ENCODE results near the gene RNF130.
"Not testable (repeated sequence)": the region's sequence is repeated elsewhere in the genome, so short reads cannot be mapped to it uniquely, and the experiment has no call there.

The RNF130 gene

DNA sequence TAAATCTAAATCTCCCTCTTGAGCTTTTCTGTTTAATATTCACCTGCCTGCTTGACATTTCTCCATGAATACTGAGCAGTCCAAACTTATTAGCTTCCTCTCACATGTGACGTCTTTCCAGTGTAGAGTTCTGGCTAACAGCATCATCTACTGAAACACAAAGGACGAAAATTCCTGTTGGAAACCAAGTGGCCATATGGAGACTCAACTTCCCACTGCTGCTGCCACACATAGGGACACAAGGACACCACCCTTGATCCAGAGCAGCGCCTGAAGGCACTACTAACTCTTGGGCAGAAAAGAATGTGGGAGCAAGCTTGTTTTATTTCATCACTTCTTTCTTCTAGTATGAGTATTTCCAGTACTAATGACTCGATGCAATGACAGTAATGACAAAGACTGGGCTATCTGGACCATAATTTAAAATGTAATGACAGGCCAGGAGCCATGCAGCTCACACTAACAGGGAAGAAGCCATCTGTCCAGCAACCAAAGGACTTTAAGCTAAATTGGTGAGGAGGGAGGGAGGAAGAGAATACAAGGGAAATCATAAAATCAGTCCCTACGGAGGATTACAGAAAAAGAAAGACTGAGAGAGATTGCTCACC is 19.2 kb downstream of the RNF130 start:
- DNase-seq, result no peak

DNA sequence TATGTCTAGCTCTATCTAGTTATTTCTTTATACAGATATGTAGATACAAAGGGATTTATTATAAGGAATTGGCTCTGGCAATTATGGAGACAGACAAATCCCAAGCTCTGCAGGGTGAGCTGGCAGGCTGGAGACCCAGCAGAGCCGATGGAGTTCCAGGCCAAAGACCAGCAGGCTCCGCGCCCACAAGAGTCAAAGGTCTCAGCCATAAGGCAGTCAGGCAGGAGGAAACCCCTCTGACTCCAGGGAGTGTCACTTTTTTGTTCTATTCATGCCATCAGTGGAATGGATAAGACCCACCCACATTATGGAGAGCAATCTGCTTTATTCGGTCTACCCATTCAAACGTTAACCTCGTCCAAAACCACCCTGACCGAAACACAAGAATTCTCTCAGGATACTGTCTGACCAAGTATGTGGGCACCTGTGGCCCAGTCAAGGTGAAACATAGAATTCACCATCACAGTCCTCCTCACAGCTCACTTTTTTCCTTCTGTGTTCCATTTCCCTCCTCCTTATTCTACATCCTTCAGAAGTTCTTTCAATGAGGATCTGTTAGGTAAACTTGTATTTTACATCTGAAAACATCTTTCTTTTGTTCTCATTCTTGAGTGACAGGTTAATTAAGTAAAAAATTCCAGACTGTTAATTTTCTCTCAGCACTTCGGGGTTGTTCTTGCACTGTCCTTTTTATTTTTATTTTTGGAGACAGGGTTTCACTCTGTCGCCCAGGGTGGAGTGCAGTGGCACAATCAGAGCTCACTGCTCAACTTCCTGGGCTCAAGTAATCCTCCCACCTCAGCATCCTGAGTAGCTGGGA is 21.2 kb downstream of the RNF130 start:
- no peak for DNase-seq

DNA sequence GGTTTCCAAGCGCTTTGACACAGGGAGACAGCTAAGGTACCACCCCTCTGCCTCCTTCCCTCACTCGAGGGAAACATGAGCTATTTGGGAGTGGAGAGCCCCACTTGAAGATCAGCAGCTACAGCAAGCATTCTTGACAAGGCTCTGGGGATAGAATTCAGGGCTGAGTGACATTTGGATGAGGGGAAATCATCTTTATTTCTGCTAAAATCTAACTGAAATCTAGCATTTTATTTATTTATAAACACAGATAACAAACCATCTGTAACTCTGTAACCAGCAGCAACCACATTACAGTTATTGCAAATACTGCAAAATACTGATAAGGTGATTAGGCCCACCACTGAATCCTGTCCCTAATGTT is 22.4 kb downstream of the RNF130 start:
- DNase-seq, result no peak

DNA sequence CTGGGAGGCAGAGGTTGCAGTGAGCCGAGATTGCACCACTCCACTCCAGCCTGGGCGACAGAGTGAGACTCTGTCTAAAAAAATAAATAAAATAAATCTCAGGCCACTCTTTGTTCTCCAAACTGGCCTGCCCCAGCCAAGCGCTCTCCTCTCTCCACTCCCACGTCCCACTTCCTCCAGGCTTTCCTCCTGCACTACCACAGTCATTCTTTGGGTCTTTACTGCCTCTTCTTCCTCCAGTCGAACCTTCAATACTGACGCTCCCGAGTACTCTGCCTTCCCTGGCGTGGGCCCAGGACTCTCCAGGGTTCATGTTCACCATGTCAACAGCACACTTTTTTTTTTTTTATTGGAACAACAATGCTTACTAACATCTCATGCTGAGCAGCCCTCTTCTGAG is 23.9 kb downstream of the RNF130 start:
- DNase-seq, result peak; percentile 72

DNA sequence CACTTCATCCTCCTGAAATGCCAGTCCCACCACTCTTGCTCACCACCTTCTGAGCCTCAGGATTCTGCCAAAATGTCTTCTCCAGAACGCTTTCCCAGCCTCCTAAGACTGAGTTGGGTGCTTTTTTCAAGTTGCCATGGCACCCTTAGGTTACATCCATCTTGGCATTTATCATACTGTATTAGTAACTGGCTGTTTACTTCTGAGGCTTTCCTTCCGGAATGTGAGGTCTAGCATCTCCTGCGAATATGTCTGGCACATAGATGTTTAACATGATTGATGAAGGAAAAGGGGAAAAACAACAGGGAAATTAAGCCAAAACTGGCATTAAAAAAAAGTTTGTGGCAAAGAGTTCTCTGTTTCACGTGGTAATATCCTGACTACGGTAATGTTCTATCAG is 24.9 kb downstream of the RNF130 start:
- no peak for DNase-seq

DNA sequence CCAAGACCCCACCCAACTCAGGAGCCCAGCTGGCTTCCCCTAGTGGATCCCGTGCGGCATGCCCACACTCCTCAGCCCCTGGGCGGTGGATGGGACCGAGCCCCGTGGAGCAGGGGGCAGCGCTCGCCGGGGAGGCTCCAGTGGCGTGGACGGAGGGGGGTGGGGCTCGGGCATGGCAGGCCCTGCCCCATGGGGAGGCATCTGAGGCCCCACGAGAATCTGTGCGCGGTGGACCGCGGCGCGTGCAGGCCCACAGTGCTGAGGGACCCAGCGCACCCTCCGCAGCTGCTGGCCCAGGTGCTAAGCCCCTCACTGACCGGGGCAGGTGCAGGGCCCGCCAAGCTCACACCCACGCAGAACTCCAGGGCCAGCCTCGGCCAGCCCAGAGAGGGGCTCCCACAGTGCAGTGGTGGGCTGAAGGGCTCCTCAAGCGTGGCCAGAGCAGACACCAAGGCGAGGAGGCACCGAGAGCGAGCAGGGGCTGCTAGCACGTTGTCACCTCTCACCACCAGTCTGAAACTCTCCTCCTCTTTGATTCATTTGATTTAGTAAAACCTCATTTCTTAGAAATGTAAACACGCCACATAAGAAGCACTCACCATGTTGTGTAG is 25.6 kb downstream of the RNF130 start:
- no peak for DNase-seq

DNA sequence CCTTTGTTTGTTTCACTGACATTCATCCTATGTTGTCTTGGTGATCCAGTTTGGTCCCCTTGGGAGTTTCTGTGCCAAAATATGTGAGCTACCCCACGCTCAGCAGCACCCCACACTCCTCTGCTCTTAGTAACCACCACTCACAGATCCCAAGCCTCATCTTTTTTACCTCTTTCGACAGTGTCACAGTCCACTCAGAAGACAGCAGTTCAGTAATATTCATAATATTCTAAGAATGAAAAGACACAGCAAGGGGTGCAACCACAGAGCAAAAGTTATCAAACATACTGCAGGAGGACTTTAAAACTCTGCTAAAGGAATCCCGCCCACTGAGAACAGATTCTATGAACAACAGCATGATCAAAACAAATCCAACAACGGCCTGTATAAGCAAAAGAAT is 28.2 kb downstream of the RNF130 start:
- no peak for DNase-seq

DNA sequence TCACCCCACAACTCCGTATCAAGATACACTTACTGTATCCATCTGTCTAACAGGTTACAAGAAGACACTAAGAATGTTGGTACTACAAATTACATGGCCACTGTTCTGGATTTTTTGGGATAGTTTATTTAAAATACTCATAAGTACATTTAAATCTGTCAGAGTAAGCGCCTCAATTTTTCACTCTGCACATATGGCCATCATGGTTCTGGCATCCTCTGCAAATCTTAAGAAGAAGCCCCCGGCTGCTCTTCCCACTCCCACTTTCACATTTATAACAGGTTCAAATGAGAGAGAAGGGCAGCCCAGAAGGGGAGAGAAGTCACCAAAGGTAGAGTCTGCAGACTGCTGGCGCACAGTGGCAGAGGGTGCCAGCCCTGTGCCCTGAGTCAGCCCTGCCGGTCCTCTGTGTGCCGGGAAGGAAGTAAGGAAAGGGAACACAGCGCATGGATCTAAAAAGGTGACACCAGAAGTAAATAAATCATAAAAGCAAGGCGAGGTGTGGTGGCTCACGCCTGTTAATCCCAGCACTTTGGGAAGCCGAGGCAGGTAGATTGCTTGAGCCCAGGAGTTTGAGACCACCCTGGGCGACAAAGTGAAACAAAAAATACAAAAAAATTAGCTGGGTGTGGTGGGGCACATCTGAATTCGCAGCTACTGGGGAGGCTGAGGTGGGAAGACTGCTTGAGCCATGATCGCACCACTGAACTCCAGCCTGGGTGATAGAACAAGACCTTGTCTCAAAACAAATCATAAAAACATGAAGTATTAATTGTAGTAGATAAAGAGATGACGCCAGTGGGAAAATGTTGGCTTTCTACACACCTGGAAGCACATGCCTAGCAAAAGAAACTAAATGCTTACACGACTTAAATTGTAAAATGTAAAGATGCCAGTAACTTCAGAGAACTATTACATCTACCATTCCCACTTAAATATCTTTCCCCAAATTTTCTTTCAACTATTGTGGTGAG is 30.0 kb downstream of the RNF130 start:
- no peak for DNase-seq

DNA sequence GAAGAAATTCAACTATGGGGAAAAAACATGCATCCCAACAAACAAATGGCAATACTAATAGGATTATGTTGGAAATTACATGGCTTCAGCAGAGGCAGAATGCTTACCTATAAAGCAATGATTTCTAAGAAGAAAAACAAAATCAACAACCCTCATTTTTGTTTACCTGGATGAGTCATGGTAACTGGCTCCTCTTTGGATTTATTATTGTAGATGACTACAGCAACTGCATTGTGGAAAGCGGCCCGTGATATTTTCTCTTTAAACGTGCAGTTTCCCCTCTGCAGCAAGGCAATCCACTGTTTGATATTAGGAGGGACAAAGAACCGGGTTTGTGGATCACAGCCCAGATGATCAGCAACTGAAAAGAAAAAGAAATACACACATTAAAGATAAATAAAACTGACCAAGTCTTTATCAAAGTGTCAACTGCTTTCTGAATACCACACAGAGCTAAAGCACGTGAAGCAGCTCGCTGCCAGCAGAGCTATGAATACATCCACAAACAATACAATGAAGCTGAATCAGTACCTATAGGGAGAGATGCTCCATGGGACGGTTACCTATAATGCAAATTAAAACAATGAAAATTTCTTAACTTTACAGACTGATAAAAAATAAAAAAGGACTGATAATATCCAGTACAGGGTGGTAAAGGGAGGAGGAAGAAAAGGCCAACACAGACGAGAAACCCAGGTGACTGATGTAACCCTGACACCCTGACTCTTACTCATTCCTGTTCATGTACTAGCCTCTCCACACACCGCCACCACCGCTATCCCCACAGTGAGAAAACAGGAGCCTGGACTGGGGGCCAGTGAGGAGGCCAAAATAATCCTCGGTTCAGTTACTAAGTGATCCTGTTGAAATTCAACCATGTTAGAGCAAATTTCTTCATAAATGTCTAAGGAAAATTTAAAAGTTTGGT is 31.0 kb downstream of the RNF130 start:
- DNase-seq, result no peak

DNA sequence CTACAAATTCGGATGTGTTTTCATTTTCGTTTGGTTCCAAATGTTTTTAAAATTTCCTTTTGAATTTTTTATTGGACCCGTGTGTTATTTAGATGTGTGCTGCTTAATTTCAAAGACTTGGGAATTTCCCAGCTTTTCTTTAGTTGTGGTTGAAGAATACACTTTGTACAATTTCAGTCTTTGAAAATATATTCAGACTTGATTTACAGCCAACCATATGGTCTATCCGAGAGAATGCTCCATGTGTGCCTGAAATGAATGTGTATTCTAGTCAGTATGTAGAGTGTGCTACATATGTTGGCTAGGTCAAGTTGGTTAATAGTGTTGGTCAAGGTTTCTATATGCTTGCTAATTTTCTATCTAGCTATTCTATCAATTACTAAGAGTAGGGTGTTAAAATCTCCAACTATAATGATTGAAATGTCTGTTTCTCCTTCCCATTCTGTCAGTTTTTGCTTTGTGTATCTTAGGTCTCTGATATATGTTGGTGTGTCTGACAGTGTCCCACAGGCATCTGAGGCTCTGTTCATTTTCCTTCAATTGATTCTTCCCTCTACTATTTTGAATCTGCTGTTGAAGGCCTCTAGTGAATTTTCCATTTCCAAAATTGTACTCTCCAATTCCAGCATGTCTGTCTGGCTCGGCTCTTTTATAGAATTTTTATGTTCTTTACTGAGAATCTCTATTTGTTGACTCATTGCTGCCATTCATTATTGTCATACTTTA is 36.2 kb downstream of the RNF130 start:
- DNase-seq, result no peak

DNA sequence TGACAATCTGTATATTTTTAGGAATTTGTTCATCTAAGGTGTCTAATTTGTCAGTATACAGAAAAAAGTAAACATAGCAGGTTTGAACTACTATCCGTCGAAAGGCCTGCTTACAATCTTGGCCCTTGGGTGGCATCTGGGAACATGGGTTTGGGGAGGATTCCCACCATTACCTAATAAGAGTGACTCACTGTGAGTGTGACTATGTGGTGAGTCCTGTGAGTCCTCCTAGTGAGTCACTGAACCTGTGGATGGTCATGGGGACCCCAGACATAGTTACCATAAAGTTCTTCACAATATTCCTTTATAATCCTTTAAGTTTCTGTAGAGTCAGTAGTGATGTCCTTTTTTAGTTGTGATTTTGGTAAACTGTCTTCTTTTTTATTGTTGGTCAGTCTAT is 37.0 kb downstream of the RNF130 start:
- DNase-seq, result no peak

DNA sequence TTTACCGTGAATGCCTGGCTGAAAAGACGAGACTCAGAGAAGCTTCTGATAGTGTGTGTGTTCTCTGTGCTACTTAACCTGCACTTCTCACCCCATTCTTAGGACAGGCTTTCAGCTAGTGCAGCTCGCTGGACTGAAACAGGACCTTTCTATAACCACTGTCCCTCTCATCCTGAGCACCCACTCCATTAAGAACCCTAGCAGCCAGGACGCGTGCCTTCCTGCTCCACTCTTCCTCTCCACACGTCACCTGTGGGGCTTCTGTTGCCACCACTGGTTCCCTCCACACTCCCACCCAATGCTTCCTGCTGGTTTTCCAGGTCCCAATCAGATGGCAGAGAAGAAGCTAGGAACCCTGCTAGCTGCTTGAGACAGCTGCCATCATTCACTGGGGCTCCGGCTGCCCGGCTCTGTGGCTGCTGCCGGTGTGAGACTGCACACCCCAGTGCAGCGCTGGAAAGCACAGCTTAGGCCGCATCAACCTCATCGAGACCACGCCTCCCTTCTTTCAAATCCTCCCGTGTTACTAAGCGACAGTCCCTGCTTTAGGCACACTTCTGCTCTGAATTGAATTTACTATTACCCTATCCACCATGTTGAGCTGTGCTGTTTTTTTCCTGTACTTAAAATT is 44.0 kb downstream of the RNF130 start:
- no peak for DNase-seq

DNA sequence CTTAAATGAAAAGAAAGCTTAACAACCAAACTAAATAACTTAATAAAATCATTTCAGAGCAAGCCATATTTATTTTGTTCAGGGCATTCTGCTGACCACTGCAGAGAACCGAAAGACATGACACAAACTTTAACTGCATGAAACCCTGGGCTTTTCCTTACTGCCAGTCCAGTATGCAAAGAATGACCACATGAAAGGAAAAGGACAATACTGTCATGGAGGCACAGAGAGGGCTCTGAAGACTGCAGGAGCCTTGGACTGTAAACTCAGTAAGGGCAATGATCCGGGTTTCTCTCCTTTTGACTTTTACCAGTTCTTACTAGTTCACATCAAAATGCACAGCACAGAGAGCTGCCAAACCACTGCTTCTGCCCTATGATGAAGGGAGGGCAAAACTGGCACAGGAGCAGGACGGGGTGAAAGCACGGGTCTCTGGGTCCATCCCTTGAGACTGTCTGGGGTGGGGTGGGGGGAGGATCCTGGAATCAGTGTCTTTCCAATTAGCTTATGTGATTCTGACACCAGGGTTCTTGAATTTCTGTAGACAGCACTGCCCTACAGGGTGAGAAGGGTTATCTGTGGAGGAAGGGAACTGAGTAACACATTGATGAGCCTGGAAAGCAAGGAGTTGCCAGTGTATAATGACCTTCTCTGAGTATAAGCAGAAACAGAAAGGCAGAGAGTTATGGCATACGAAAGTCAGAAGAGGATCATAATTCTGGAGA is 44.7 kb downstream of the RNF130 start:
- no peak for DNase-seq

DNA sequence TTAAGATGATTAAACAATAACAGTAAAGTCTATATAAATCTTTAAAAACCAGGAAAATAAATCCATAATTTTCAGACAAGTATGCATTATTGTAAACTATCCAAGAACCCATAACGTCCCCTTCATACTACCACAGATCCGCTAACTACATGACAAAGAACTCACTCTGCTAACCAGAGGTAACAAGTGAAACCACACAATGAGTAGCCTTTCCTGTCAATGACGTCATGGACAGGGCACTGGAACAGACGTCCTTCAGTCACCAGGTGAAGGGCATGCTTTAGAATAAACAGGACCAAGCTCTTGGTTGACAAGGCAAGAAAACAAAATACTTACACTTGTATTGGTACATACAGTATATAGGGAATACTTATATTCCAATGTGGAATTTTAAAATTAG is 45.2 kb downstream of the RNF130 start:
- peak; percentile 77 for DNase-seq

DNA sequence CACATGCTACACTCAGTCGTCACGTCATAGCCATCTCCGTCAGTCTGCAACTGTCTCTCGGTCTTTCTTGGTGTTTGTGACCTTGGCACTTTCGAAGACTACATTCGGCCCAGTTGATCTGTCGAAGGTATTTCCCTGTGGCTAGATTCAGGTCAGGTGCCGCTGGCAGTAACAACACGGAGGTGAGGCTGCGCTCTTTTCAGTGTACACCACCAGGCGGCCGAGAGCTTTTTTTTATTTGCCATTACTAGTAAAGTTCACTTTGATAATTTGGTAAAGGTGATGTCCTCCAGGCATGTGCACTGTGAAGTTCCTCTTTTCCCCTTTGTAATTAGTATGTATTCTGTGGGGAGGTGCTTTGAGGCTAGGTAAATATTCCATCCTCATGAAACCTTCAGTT is 49.7 kb downstream of the RNF130 start:
- no peak for DNase-seq

DNA sequence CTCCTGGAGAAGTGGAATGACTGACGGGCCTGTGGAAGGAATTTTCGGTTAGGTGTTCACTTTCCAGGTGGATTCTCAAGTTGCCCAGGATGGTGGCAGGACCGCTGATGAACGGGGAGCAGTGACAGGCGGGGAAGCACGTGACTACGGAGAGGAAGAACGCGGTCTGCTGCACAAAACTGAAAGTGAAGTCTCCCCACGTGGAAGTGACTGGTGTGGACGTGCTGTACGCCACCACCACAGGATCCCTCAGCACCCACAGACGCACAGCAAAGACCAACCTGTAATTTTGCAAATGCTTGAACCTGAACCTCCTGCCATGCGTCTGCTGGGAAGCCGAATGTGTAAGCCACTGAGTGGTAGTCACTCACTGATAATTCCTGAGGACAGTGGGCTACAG is 51.4 kb downstream of the RNF130 start:
- DNase-seq, result no peak

DNA sequence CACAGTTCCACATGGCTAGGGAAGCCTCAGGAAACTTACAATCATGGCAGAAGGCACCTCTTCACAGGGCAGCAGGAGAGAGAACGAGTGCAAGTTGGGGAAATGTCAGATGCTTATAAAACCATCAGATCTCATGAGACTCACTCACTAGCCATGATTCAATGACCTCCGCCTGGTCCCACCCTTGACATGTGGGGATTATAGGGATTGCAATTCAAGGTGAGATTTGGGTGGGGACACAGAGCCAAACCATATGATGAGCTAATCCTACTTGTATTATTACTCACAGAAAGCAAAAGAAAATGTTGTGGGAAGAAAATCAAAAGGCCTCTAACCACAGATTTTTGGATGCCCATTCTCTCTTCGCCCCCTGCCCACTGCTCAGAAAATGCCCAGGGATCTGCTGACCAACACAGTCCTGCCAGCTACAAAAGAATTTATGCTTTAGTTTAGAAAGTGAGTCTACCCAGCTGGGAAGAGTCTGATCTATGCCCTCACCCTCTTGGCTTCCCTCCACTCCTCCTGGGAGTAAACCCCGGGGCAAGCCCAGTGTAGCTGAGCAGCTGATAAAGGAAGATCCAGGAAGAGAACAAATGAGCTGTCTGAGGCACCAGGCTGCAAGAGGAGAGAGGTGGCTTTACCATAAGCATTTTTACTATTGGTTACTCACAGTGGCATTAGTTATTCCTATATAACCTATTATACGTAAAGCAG is 53.1 kb downstream of the RNF130 start:
- no peak for DNase-seq

DNA sequence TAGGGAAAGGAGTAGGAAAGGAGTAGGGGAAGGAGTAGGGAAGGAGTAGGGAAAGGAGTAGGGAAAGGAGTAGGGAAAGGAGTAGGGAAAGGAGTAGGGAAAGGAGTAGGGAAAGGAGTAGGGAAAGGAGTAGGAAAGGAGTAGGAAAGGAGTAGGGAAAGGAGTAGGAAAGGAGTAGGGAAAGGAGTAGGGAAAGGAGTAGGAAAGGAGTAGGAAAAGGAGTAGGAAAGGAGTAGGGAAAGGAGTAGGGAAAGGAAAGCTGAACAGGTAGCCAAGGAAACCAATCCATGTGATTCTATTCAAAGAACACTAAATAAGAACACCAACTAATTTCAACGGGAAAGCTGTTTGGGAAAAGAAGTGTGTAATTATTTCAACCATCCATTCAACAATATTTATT is 56.0 kb downstream of the RNF130 start:
- not testable (repeated sequence) for DNase-seq

DNA sequence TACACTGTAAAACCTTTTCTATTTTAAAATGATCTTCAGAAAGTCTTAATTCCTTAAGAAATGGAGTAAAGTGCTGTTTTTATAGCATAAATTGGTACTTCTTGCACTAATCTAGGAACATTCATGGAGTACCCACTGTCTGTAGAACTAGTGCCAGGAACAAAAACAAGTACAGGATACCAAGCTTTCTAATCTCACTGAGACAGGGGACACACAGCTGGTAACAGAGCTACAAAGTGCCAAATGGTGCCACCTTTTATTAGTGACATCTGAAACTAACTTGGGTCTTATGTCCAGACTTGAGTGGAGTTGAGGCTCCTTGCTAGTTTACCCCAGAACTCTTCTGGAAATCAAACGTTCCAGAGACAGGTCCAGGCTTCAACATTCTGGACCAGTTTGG is 57.9 kb downstream of the RNF130 start:
- DNase-seq, result no peak

DNA sequence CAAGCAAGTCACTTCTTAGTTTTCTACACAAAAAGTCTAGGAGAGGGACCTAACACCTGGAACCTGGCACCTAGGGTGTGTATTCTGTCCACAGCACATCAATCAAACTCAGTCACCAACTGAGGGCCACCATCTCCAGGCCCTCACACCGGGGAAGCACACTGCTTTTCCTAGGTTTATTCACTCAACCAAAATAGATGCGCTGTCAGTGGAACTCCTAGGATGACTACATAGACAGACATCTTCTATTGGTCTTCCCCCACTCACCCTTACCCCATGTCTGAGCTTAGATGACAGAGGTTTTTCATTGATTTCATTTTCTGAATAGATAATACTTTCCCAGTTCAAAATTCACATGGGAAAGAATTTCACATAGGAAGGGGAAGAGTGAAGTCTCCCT is 59.2 kb downstream of the RNF130 start:
- DNase-seq, result no peak
